ENCODE results near the gene ZNF556.

- TF ChIP-seq, protein P1, sequence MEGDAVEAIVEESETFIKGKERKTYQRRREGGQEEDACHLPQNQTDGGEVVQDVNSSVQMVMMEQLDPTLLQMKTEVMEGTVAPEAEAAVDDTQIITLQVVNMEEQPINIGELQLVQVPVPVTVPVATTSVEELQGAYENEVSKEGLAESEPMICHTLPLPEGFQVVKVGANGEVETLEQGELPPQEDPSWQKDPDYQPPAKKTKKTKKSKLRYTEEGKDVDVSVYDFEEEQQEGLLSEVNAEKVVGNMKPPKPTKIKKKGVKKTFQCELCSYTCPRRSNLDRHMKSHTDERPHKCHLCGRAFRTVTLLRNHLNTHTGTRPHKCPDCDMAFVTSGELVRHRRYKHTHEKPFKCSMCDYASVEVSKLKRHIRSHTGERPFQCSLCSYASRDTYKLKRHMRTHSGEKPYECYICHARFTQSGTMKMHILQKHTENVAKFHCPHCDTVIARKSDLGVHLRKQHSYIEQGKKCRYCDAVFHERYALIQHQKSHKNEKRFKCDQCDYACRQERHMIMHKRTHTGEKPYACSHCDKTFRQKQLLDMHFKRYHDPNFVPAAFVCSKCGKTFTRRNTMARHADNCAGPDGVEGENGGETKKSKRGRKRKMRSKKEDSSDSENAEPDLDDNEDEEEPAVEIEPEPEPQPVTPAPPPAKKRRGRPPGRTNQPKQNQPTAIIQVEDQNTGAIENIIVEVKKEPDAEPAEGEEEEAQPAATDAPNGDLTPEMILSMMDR (IDR thresholded peaks at IDR 0.05): no peak
- no peak for TF ChIP-seq POLR2A (IDR thresholded peaks at IDR 0.05)
Observed at GRCh38 chr19:2923510-2923909, 56.4 kb downstream of the ZNF556 start.

Measured in uterus (tissue), 2 donors.